H9 (cell line): ENCODE results near the gene ITPKC. TPM values are rescaled to one million over a fixed set of nuclear protein-coding genes. Genes with fewer than 3 reads are reported as not detected.

Source experiments
- DNase-seq: peaks from one replicate; pipeline ENCODE4 v3.0.0-alpha.2; 2017
- H2AFZ ChIP-seq: one replicate; pipeline ENCODE4 v1.6.1; 2013; ENCODE audit warnings: mild to moderate bottlenecking, low read length, control low read depth, moderate library complexity
- H2AK5ac ChIP-seq: 2 replicates; pipeline ENCODE4 v1.6.1; 2013; ENCODE audit warnings: low read length, control low read depth, mixed read lengths; ENCODE audit not compliant: insufficient read length
- H2BK120ac ChIP-seq: one replicate; pipeline ENCODE4 v1.6.1; 2013; ENCODE audit warnings: low read depth, mild to moderate bottlenecking, low read length, control low read depth, inconsistent platforms; ENCODE audit not compliant: poor library complexity, severe bottlenecking
- H2BK12ac ChIP-seq: 2 replicates; pipeline ENCODE4 v1.6.1; 2013; ENCODE audit warnings: low read length, control low read depth, mixed read lengths, low read depth; ENCODE audit not compliant: insufficient read length
- H2BK15ac ChIP-seq: 2 replicates; pipeline ENCODE4 v1.6.1; 2013; ENCODE audit warnings: low read depth, low read length, control low read depth
- H2BK20ac ChIP-seq: one replicate; pipeline ENCODE4 v1.6.1; 2013; ENCODE audit warnings: low read depth, mild to moderate bottlenecking, low read length, control low read depth, inconsistent platforms; ENCODE audit not compliant: poor library complexity, severe bottlenecking
- H2BK5ac ChIP-seq: 2 replicates; pipeline ENCODE4 v1.6.1; 2013; ENCODE audit warnings: low read length, control low read depth, mixed read lengths; ENCODE audit not compliant: insufficient read length
- H3K14ac ChIP-seq: 2 replicates; pipeline ENCODE4 v1.6.1; 2013; ENCODE audit warnings: low read length, control low read depth; ENCODE audit not compliant: insufficient read depth
- H3K18ac ChIP-seq: 2 replicates; pipeline ENCODE4 v1.6.1; 2013; ENCODE audit warnings: low read depth, mild to moderate bottlenecking, mixed read lengths, low read length, control low read depth; ENCODE audit not compliant: insufficient read length
- H3K23ac ChIP-seq: 2 replicates; pipeline ENCODE4 v1.6.1; 2013; ENCODE audit warnings: low read length, control low read depth, mixed read lengths, low read depth; ENCODE audit not compliant: insufficient read length
- H3K23me2 ChIP-seq: 2 replicates; pipeline ENCODE4 v1.6.1; 2013; ENCODE audit warnings: low read depth, mild to moderate bottlenecking, mixed read lengths, low read length, control low read depth; ENCODE audit not compliant: insufficient read length, poor library complexity, severe bottlenecking
- H3K27ac ChIP-seq: 2 replicates; pipeline ENCODE4 v1.5.1; 2013; ENCODE audit warnings: low read length, control low read depth, mixed read lengths, low read depth; ENCODE audit not compliant: insufficient read length
- H3K27me3 ChIP-seq: 2 replicates; pipeline ENCODE4 v1.6.1; 2013; ENCODE audit warnings: low read length, control low read depth, inconsistent platforms; ENCODE audit not compliant: insufficient read depth
- H3K4ac ChIP-seq: 2 replicates; pipeline ENCODE4 v1.6.1; 2013; ENCODE audit warnings: low read depth, mild to moderate bottlenecking, control low read depth, inconsistent platforms, low read length, moderate library complexity
- H3K4me1 ChIP-seq: 2 replicates; pipeline ENCODE4 v1.6.1; 2013; ENCODE audit warnings: low read length, control low read depth, inconsistent platforms; ENCODE audit not compliant: insufficient read depth
- H3K4me2 ChIP-seq: 2 replicates; pipeline ENCODE4 v1.6.1; 2013; ENCODE audit warnings: low read length, control low read depth, mixed read lengths; ENCODE audit not compliant: insufficient read length, insufficient read depth
- H3K56ac ChIP-seq: 2 replicates; pipeline ENCODE4 v1.6.1; 2013; ENCODE audit warnings: low read depth, mild to moderate bottlenecking, mixed read lengths, low read length, control low read depth; ENCODE audit not compliant: insufficient read length
- H3K79me1 ChIP-seq: 2 replicates; pipeline ENCODE4 v1.6.1; 2013; ENCODE audit warnings: low read depth, mild to moderate bottlenecking, moderate library complexity, low read length, control low read depth, inconsistent platforms; ENCODE audit not compliant: insufficient read depth, poor library complexity, severe bottlenecking
- H3K79me2 ChIP-seq: 2 replicates; pipeline ENCODE4 v1.6.1; 2013; ENCODE audit warnings: low read length, control low read depth, inconsistent platforms; ENCODE audit not compliant: insufficient read depth
- H3K9ac ChIP-seq: 2 replicates; pipeline ENCODE4 v1.6.1; 2013; ENCODE audit warnings: low read length, control low read depth, mixed read lengths; ENCODE audit not compliant: insufficient read length; ENCODE audit errors: extremely low read depth
- H3K9me3 ChIP-seq: one replicate; pipeline ENCODE4 v1.6.1; 2013; ENCODE audit warnings: low read depth, low read length, inconsistent platforms; ENCODE audit not compliant: control insufficient read depth
- H3T11ph ChIP-seq: one replicate; pipeline ENCODE4 v1.6.1; 2013; ENCODE audit warnings: mild to moderate bottlenecking, low read length, control low read depth, inconsistent platforms
- H4K20me1 ChIP-seq: one replicate; pipeline ENCODE4 v1.6.1; 2013; ENCODE audit not compliant: control insufficient read depth, insufficient read length, insufficient read depth
- H4K5ac ChIP-seq: 2 replicates; pipeline ENCODE4 v1.6.1; 2013; ENCODE audit warnings: low read depth, mild to moderate bottlenecking, mixed read lengths, low read length, control low read depth; ENCODE audit not compliant: insufficient read length
- H4K8ac ChIP-seq: replicated peaks from 2 replicates; pipeline ENCODE4 v1.6.1; 2013; ENCODE audit warnings: low read length, control low read depth, mixed read lengths, low read depth; ENCODE audit not compliant: insufficient read length
- H4K91ac ChIP-seq: 2 replicates; pipeline ENCODE4 v1.6.1; 2013; ENCODE audit warnings: low read depth, mild to moderate bottlenecking, moderate library complexity, mixed read lengths, low read length, control low read depth; ENCODE audit not compliant: insufficient read length
- H3K27ac Mint-ChIP-seq, 3 experiments: 2 replicates in 2 of 3; 3 replicates in 1 of 3; pipeline ENCODE4 v1.8.0; 2020 to 2021; ENCODE audit warnings: mixed read lengths in 3 of 3, mild to moderate bottlenecking in 1 of 3, moderate library complexity in 1 of 3
- H3K27me3 Mint-ChIP-seq: 2 replicates; pipeline ENCODE4 v1.8.0; 2021; ENCODE audit warnings: low read depth, mild to moderate bottlenecking, moderate library complexity, mixed read lengths
- H3K36me3 Mint-ChIP-seq, 3 experiments: 2 replicates in 2 of 3; 3 replicates in 1 of 3; pipeline ENCODE4 v1.8.0; 2020 to 2021; ENCODE audit warnings: low read depth in 3 of 3, mixed read lengths in 3 of 3; ENCODE audit not compliant: insufficient read depth in 1 of 3
- H3K4me1 Mint-ChIP-seq, 2 experiments: 2 replicates each; pipeline ENCODE4 v1.8.0; 2020; ENCODE audit warnings: mixed read lengths in 2 of 2
- H3K4me3 Mint-ChIP-seq, 2 experiments: 2 replicates in 1 of 2; 3 replicates in 1 of 2; pipeline ENCODE4 v1.8.0; 2020 to 2021; ENCODE audit warnings: mild to moderate bottlenecking in 2 of 2, mixed read lengths in 2 of 2, moderate library complexity in 1 of 2
- H3K9me3 Mint-ChIP-seq, 2 experiments: 2 replicates in 1 of 2; 3 replicates in 1 of 2; pipeline ENCODE4 v1.8.0; 2020; ENCODE audit warnings: mild to moderate bottlenecking in 2 of 2, mixed read lengths in 2 of 2, moderate library complexity in 1 of 2
- WGBS: extraction: QIAGEN DNeasy Blood & Tissue Kit; methylation state at CpG from one replicate; pipeline ENCODE4 v1.1.7; 2013; ENCODE audit warnings: missing lambda C conversion rate, low lambda C conversion rate, mixed read lengths; ENCODE audit not compliant: insufficient read length; ENCODE audit errors: extremely low coverage; 5-methylcytosine and 5-hydroxymethylcytosine counted together
- total RNA-seq: library from RNA; stranded (reverse); gene quantifications from 2 replicates; pipeline ENCODE4 v1.2.1, GENCODE V29; 2021
- TF ChIP-seq, protein P1 (sequence below): fragments of 200-600 bp; sonication (generic); conservative IDR thresholded peaks from 3 replicates; pipeline ENCODE4 v1.8.0; 2021; ENCODE audit warnings: antibody characterized with exemption, mild to moderate bottlenecking

The ITPKC gene
- total RNA-seq, 1 experiment from 2014 or later = 11.2 TPM

DNA sequence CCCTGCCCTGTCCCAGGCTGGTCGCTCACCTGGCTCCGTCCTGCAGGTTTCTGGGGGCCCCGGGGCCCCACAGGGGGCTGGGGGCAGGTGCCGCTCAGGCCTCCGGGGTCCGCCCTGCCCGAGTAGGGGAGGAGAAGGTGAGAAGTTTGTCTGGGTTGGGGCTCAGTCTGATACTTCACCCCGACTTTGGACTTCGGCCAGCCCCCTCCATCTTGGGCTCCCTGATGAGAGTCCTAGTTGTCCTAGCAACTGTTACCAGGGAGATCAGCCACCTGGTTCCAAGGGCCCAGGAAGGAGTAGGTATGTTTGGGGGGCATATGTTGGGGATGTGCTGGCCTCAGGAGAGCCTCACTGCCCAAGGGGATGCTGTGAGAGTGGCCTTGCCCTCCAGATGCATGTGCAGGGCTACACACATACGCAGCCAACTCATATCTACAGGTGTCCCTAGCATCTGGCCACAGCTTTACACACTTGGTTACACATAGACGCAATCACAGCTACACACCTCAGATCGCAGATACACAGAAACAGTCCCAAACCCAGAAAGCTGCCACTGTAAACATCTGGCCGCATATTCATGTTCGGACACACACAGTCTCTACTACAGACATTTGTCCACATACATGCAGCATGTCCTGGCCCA, 29.9 kb upstream of the ITPKC start:
- Histone ChIP-seq H3K79me2 (no peaks in the 10 kb centered on the region), H2BK20ac (no peak overlapping the region), H2BK15ac (no peak overlapping the region), H3K4me1 (no peaks in the 10 kb centered on the region), H3K4ac (no peak overlapping the region), H2BK120ac (no peak overlapping the region), H3K4me2 (no peak overlapping the region), H4K20me1 (peaks cover 9% of the 10 kb centered on the region), H3K9ac (no peak overlapping the region), H3K27ac (no peak overlapping the region), H3K79me1 (no peaks in the 10 kb centered on the region), H3K9me3 (no peaks in the 10 kb centered on the region), H2BK12ac (no peak overlapping the region), H4K91ac (no peak overlapping the region), H3K56ac (no peak overlapping the region), H3K14ac (no peak overlapping the region), H4K8ac (no peak overlapping the region), H3K27me3 (no peaks in the 10 kb centered on the region), H3K23me2 (peaks cover 15% of the 10 kb centered on the region), H3T11ph (no peak overlapping the region), H4K5ac (no peak overlapping the region), H2AK5ac (no peak overlapping the region), H3K23ac (no peak overlapping the region), H2BK5ac (no peak overlapping the region), H3K18ac (no peak overlapping the region), H2AFZ (no peak overlapping the region)
- Mint-ChIP-seq H3K27ac (no peak overlapping the region), H3K4me1 (peaks cover 4 to 5% of the 10 kb centered on the region in 2 experiments), H3K4me3 (no peak overlapping the region), H3K36me3 (peaks cover 24 to 36% (median 33%) of the 10 kb centered on the region in 3 experiments; a peak in 6 of 7 replicates), H3K9me3 (no peaks in the 10 kb centered on the region), H3K27me3 (no peaks in the 10 kb centered on the region; the same call in 1 of the 2 replicates)
- no CpG with 5 or more reads among the region's 14 CpGs for WGBS
- TF ChIP-seq, protein P1, sequence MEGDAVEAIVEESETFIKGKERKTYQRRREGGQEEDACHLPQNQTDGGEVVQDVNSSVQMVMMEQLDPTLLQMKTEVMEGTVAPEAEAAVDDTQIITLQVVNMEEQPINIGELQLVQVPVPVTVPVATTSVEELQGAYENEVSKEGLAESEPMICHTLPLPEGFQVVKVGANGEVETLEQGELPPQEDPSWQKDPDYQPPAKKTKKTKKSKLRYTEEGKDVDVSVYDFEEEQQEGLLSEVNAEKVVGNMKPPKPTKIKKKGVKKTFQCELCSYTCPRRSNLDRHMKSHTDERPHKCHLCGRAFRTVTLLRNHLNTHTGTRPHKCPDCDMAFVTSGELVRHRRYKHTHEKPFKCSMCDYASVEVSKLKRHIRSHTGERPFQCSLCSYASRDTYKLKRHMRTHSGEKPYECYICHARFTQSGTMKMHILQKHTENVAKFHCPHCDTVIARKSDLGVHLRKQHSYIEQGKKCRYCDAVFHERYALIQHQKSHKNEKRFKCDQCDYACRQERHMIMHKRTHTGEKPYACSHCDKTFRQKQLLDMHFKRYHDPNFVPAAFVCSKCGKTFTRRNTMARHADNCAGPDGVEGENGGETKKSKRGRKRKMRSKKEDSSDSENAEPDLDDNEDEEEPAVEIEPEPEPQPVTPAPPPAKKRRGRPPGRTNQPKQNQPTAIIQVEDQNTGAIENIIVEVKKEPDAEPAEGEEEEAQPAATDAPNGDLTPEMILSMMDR = no peak
- no peak for DNase-seq
